Loucy (cell line): ENCODE data around the gene NHERF1.

Experiments used
- H2AFZ ChIP-seq: fragments of 200-600 bp; sonication (generic); 2 replicates; pipeline ENCODE4 v1.6.0; 2016; ENCODE audit warnings: antibody characterized with exemption, mild to moderate bottlenecking, low read length, moderate library complexity
- H3F3A ChIP-seq: fragments of 200-600 bp; 2 replicates; pipeline ENCODE4 v1.6.0; 2016; ENCODE audit warnings: antibody characterized with exemption, low read depth, mild to moderate bottlenecking
- H3K27me3 ChIP-seq: fragments of 200-600 bp; sonication (generic); 2 replicates; pipeline ENCODE4 v1.6.1; 2014; ENCODE audit warnings: low read length, mild to moderate bottlenecking; ENCODE audit not compliant: insufficient read depth, poor library complexity, severe bottlenecking
- H3K36me3 ChIP-seq: fragments of 200-600 bp; sonication (generic); 2 replicates; pipeline ENCODE4 v1.6.1; 2016; ENCODE audit warnings: low read length; ENCODE audit not compliant: insufficient read depth
- H3K4me1 ChIP-seq: fragments of 200-600 bp; sonication (generic); 2 replicates; pipeline ENCODE4 v1.5.1; 2014; ENCODE audit warnings: low read length, mild to moderate bottlenecking; ENCODE audit not compliant: insufficient read depth, poor library complexity, severe bottlenecking
- H3K4me2 ChIP-seq: fragments of 200-600 bp; sonication (generic); 2 replicates; pipeline ENCODE4 v1.6.0; 2014; ENCODE audit warnings: antibody characterized with exemption, low read length, low read depth, mild to moderate bottlenecking; ENCODE audit not compliant: poor library complexity, severe bottlenecking
- H3K4me3 ChIP-seq: fragments of 200-600 bp; sonication (generic); 2 replicates; pipeline ENCODE4 v1.5.1; 2014; ENCODE audit warnings: low read length, mild to moderate bottlenecking, mixed read lengths; ENCODE audit not compliant: poor library complexity, severe bottlenecking
- H3K79me2 ChIP-seq: fragments of 200-600 bp; sonication (generic); 2 replicates; pipeline ENCODE4 v1.6.1; 2014; ENCODE audit warnings: low read length; ENCODE audit not compliant: insufficient read depth
- H3K9ac ChIP-seq: fragments of 200-600 bp; sonication (generic); 2 replicates; pipeline ENCODE4 v1.6.0; 2014; ENCODE audit warnings: mild to moderate bottlenecking, low read depth, low read length, moderate library complexity; ENCODE audit not compliant: poor library complexity, severe bottlenecking
- H3K9me2 ChIP-seq: fragments of 200-600 bp; sonication (generic); replicated peaks from 2 replicates; pipeline ENCODE4 v1.6.1; 2016; ENCODE audit warnings: low read depth, low read length, mixed read lengths
- H3K9me3 ChIP-seq: fragments of 200-600 bp; sonication (generic); 2 replicates; pipeline ENCODE4 v1.6.1; 2014; ENCODE audit warnings: mild to moderate bottlenecking, antibody characterized with exemption, low read length, low read depth; ENCODE audit not compliant: insufficient read depth
- H4K20me1 ChIP-seq: fragments of 200-600 bp; sonication (generic); 2 replicates; pipeline ENCODE4 v1.6.0; 2014; ENCODE audit warnings: antibody characterized with exemption, low read length, mild to moderate bottlenecking; ENCODE audit not compliant: insufficient read depth, poor library complexity, severe bottlenecking
- EZH2phosphoT487 ChIP-seq: fragments of 200-600 bp; IDR thresholded peaks from 2 replicates; pipeline ENCODE4 v1.6.1; 2018; ENCODE audit warnings: antibody characterized with exemption, mild to moderate bottlenecking, moderate library complexity, borderline replicate concordance
- TF ChIP-seq, protein P1 (sequence below): fragments of 200-600 bp; sonication (generic); conservative IDR thresholded peaks from 2 replicates; pipeline ENCODE4 v1.5.1; 2014; ENCODE audit warnings: mild to moderate bottlenecking, antibody characterized with exemption, low read length

NHERF1 gene

GRCh38 chr17:74782571-74782970 lies 34.1 kb downstream of the NHERF1 start:
- TF ChIP-seq, protein P1, sequence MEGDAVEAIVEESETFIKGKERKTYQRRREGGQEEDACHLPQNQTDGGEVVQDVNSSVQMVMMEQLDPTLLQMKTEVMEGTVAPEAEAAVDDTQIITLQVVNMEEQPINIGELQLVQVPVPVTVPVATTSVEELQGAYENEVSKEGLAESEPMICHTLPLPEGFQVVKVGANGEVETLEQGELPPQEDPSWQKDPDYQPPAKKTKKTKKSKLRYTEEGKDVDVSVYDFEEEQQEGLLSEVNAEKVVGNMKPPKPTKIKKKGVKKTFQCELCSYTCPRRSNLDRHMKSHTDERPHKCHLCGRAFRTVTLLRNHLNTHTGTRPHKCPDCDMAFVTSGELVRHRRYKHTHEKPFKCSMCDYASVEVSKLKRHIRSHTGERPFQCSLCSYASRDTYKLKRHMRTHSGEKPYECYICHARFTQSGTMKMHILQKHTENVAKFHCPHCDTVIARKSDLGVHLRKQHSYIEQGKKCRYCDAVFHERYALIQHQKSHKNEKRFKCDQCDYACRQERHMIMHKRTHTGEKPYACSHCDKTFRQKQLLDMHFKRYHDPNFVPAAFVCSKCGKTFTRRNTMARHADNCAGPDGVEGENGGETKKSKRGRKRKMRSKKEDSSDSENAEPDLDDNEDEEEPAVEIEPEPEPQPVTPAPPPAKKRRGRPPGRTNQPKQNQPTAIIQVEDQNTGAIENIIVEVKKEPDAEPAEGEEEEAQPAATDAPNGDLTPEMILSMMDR, result no peak
- no peak for TF ChIP-seq EZH2phosphoT487
- H3K9ac ChIP-seq, result no peak overlapping the region
- H3K79me2 ChIP-seq, result peaks cover 32% of the 10 kb centered on the region; the same call in 1 of the 2 replicates
- H3K9me2 ChIP-seq, result no peaks in the 10 kb centered on the region
- H3K4me1 ChIP-seq, result peaks cover 48% of the 10 kb centered on the region
- H2AFZ ChIP-seq, result no peak overlapping the region
- no peak overlapping the region for H3K4me3 ChIP-seq
- no peaks in the 10 kb centered on the region for H3K9me3 ChIP-seq
- no peaks in the 10 kb centered on the region for H3K36me3 ChIP-seq
- H3F3A ChIP-seq, result no peaks in the 10 kb centered on the region
- no peaks in the 10 kb centered on the region for H4K20me1 ChIP-seq
- no peak overlapping the region for H3K4me2 ChIP-seq
- no peaks in the 10 kb centered on the region for H3K27me3 ChIP-seq

GRCh38 chr17:74784125-74784810 lies 35.8 kb downstream of the NHERF1 start:
- Histone ChIP-seq H3K9me3 (no peaks in the 10 kb centered on the region), H3K36me3 (no peaks in the 10 kb centered on the region), H3K27me3 (no peaks in the 10 kb centered on the region), H3F3A (no peaks in the 10 kb centered on the region), H3K9ac (no peak overlapping the region), H3K4me3 (no peak overlapping the region), H3K4me2 (peak overlapping the region; percentile 45), H3K4me1 (peaks cover 38% of the 10 kb centered on the region), H3K79me2 (peaks cover 18% of the 10 kb centered on the region; the same call in 1 of the 2 replicates), H3K9me2 (no peaks in the 10 kb centered on the region), H4K20me1 (no peaks in the 10 kb centered on the region), H2AFZ (no peak overlapping the region)
- no peak for TF ChIP-seq EZH2phosphoT487
- TF ChIP-seq, protein P1, result no peak

- Histone ChIP-seq H2AFZ (no peak overlapping the region), H3K79me2 (peaks cover 13% of the 10 kb centered on the region; the same call in 1 of the 2 replicates), H3K4me3 (no peak overlapping the region), H3K9me3 (no peaks in the 10 kb centered on the region), H3K36me3 (0 out of 2 replicates have a peak, but pooled peaks cover 5% of the 10 kb centered on the region), H3K9me2 (no peaks in the 10 kb centered on the region), H4K20me1 (no peaks in the 10 kb centered on the region), H3K27me3 (no peaks in the 10 kb centered on the region), H3F3A (no peaks in the 10 kb centered on the region), H3K4me1 (peaks cover 27% of the 10 kb centered on the region), H3K4me2 (peak overlapping the region; percentile 45), H3K9ac (peak overlapping the region; percentile 1)
- TF ChIP-seq, protein P1, result peak; percentile 23
- no peak for TF ChIP-seq EZH2phosphoT487
Observed at GRCh38 chr17:74785096-74785980, 36.9 kb downstream of the NHERF1 start.
